ENCODE results near the gene HOXB6.

HOXB6 gene

DNA sequence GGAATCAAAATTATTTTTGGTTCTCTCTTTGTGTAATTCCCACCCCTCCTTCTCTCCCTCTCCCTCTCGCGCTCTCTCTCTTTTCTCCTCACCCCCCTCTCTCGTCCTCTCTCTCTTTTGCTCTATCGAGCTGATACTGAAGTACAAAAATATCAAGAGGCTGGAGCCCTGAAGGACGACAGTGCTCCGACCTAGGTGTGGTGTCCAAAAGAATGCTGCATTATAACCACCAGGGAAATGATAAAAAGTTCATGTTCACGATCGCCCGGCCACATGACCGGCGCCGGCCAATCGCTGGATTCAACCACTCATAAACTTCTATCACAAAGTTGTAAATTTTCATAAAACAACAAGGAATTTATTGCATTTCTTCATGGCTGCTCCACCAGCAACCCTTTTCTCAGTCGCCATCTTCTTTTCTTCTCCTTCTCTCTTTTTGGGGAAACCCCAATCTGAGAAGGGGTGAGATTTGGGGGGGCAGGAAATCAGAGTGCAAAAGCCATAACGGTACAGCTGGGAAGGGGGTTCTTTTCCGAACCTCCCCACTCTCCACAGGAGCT, at the start of gene HOXB6:
Gene HOXB6, minus strand, starts transcription at position 217 of the 560 bp plus-strand sequence. CDS start 6,836 bp downstream, outside the sequence.
- Histone ChIP-seq H3K27me3 (ENCODE audit: insufficient read depth, low read length) (peaks cover 100% of the 10 kb centered on the region), H3K36me3 (ENCODE audit: insufficient read depth, low read depth, low read length) (no peaks in the 10 kb centered on the region), H3K27ac (ENCODE audit: low read length) (no peak within 1 kb of the TSS), H3K9me3 (ENCODE audit: insufficient read depth, low read depth, low read length) (peaks cover 7% of the 10 kb centered on the region; the same call in 1 of the 2 replicates), H3K4me3 (ENCODE audit: low read length) (no peak within 1 kb of the TSS), H3K9ac (ENCODE audit: low read depth, low read length) (no peak within 1 kb of the TSS), H3K4me1 (ENCODE audit: insufficient read depth, low read length) (no peaks in the 10 kb centered on the region)

DNA sequence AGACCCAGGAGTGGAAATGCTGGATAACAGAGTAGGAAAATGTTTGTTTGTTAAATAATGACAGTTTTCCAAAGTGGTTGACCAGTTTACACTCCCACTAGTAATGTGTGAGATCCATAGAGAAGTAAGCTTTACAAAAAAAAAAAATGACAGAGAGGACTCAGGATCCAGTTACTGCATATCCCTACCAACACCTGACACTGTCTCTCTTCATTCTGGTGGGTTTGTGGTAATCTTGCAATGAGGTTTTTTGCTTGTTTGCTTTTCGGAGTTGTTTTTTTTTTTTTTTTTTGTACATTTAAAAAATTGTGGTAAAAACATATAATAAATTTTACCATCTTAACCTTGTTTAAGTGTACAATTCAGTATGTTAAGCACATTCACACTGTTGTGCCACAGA, 45.0 kb upstream of the HOXB6 start:
- H3K36me3 ChIP-seq (ENCODE audit: insufficient read depth, low read depth, low read length), result no peaks in the 10 kb centered on the region
- no peaks in the 10 kb centered on the region for H3K9me3 ChIP-seq (ENCODE audit: insufficient read depth, low read depth, low read length)
- H3K9ac ChIP-seq (ENCODE audit: low read depth, low read length), result no peak overlapping the region
- peaks cover 81% of the 10 kb centered on the region for H3K27me3 ChIP-seq (ENCODE audit: insufficient read depth, low read length)
- H3K4me3 ChIP-seq (ENCODE audit: low read length), result no peak overlapping the region
- H3K4me1 ChIP-seq (ENCODE audit: insufficient read depth, low read length), result no peaks in the 10 kb centered on the region
- H3K27ac ChIP-seq (ENCODE audit: low read length), result no peak overlapping the region

DNA sequence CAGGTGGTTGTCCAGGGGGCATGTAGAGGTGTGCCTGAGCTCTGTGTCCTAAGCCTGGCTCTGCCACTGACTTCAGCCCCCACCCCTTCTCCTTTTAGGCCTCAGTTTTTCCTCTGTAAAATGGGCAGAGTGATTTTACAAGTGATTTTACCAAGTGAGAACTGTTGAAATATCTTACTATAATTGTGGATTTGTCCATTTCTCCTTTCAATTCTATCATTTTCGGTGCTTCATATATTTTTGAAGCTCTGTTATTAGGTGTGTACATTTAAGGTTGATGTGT, 43.1 kb upstream of the HOXB6 start:
- no peak overlapping the region for H3K4me3 ChIP-seq (ENCODE audit: low read length)
- no peak overlapping the region for H3K27ac ChIP-seq (ENCODE audit: low read length)
- peaks cover 96% of the 10 kb centered on the region for H3K27me3 ChIP-seq (ENCODE audit: insufficient read depth, low read length)
- no peak overlapping the region for H3K9ac ChIP-seq (ENCODE audit: low read depth, low read length)
- H3K36me3 ChIP-seq (ENCODE audit: insufficient read depth, low read depth, low read length), result no peaks in the 10 kb centered on the region
- no peaks in the 10 kb centered on the region for H3K4me1 ChIP-seq (ENCODE audit: insufficient read depth, low read length)
- no peaks in the 10 kb centered on the region for H3K9me3 ChIP-seq (ENCODE audit: insufficient read depth, low read depth, low read length)

DNA sequence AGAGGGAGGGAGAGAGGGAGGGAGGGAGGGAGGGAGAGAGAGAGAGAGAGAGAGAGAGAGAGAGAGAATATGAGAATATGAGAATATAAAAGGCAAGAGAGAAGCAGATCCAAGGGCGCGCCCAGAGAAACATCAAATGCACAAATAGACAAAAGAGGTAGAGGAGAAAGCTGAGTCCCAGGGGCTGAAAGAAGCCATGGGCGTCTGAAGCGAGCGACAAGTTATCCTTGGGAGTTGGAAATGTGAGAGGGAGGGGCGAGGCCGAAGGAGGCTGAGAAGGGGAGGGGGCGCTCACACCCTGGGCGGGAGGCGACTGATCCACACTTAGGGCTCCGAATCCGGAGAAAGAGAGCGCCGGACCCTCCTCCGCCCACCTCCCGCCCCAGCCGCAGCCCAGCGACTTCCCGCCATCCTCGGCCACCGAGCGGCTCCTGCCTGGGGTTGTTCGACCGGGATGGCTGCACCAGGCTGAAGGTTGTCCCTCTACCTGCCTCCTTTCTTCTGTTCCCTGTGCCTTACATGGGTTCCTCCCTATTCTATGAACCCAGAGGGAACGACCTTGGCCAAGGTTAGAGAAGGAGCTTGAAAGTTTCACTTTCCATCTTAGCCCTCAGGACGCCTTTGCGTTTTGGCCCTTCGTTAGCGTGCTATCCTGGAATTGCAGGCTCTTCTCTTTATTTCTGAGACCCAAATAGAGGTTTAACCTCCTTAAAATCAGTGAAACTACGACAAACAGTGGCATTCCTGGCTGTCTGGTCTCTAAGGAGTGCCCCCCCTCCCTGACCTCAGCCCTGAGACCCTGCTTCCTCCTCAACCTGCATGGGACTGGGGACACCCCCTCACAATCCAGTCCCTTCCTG, 42.5 kb upstream of the HOXB6 start:
- Histone ChIP-seq H3K4me3 (ENCODE audit: low read length) (peak overlapping the region; percentile 47), H3K4me1 (ENCODE audit: insufficient read depth, low read length) (no peaks in the 10 kb centered on the region), H3K27me3 (ENCODE audit: insufficient read depth, low read length) (peaks cover 97% of the 10 kb centered on the region), H3K9me3 (ENCODE audit: insufficient read depth, low read depth, low read length) (no peaks in the 10 kb centered on the region), H3K9ac (ENCODE audit: low read depth, low read length) (no peak overlapping the region), H3K36me3 (ENCODE audit: insufficient read depth, low read depth, low read length) (no peaks in the 10 kb centered on the region), H3K27ac (ENCODE audit: low read length) (no peak overlapping the region)

DNA sequence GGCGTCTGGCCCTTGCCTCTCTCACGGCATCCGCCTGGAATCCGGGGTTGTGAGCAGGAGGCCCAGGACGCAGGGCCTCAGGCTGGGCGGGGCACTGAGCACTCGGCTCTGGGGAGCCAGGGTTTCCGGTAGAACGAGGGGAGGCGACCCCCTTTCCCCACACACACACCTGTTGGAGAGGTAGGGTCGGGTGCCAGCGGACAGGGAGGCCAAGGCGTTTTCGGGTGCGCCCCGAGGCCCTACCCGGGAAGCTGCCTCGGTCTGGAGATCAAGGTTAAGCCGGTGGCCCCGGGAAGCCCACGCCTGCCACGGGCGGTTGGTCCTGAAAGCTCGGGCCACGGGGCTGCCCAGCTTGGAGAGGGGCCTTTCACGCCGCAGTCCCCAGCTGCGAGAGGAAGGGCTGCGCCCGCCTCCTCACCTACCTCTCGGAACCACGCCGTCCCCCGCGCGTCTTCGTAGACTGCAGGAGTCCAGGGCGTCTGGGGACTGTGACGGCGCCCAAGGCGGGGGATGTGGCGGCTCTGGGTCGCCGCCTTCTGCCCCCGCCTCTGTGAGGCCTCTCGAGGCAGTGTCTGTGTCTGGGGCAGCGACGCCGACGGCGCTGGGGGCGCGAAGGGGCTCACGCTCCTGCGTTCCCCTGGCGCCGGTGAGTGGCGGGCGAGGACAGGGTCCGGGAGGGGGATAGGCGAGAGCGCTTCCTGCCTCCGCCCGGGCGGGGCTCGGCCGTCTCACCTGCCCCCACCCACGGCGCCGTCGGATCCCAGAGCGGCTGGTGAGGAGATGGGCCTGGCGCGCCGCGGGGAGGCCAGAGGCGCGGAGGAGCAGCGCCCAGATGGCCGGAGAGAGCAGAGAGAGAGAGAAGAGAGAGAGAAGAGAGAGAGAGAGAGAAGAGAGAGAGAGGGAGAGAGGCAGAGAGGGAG, 41.7 kb upstream of the HOXB6 start:
- H3K4me1 ChIP-seq (ENCODE audit: insufficient read depth, low read length), result no peaks in the 10 kb centered on the region
- H3K27me3 ChIP-seq (ENCODE audit: insufficient read depth, low read length), result peaks cover 97% of the 10 kb centered on the region
- H3K4me3 ChIP-seq (ENCODE audit: low read length), result peak overlapping the region; percentile 26; the same call in 1 of the 2 replicates
- H3K36me3 ChIP-seq (ENCODE audit: insufficient read depth, low read depth, low read length), result no peaks in the 10 kb centered on the region
- H3K27ac ChIP-seq (ENCODE audit: low read length), result no peak overlapping the region
- H3K9me3 ChIP-seq (ENCODE audit: insufficient read depth, low read depth, low read length), result no peaks in the 10 kb centered on the region
- H3K9ac ChIP-seq (ENCODE audit: low read depth, low read length), result no peak overlapping the region

DNA sequence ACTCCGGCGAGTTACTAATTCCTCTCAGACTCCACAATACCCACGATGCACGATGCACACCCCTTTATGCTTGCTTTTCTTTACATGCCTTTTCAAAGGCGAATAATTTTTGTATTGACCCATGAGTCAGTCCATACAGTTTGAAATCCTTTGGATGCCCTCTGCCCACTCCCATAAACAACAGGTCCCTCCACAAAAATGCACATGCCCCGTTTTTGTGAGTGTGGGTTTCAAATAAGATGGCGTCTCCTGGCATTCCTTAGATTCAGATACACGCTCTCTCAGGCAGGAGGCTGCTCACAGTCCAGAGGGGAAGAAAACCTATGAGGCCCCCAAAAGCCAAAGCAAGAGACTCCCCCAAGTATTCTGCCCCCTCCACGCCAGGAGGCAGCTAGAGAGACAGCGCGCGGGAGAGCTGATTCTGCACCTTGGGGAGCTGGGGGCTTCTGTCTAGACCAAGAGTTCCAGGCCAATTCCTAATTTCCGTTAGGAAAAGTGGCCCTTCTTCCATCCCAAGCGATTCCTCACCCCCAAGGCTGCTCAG, 40.9 kb upstream of the HOXB6 start:
- Histone ChIP-seq H3K27ac (ENCODE audit: low read length) (no peak overlapping the region), H3K9me3 (ENCODE audit: insufficient read depth, low read depth, low read length) (no peaks in the 10 kb centered on the region; the same call in 1 of the 2 replicates), H3K36me3 (ENCODE audit: insufficient read depth, low read depth, low read length) (no peaks in the 10 kb centered on the region), H3K4me1 (ENCODE audit: insufficient read depth, low read length) (no peaks in the 10 kb centered on the region), H3K27me3 (ENCODE audit: insufficient read depth, low read length) (peaks cover 100% of the 10 kb centered on the region), H3K4me3 (ENCODE audit: low read length) (peak overlapping the region; percentile 26; the same call in 1 of the 2 replicates), H3K9ac (ENCODE audit: low read depth, low read length) (no peak overlapping the region)

DNA sequence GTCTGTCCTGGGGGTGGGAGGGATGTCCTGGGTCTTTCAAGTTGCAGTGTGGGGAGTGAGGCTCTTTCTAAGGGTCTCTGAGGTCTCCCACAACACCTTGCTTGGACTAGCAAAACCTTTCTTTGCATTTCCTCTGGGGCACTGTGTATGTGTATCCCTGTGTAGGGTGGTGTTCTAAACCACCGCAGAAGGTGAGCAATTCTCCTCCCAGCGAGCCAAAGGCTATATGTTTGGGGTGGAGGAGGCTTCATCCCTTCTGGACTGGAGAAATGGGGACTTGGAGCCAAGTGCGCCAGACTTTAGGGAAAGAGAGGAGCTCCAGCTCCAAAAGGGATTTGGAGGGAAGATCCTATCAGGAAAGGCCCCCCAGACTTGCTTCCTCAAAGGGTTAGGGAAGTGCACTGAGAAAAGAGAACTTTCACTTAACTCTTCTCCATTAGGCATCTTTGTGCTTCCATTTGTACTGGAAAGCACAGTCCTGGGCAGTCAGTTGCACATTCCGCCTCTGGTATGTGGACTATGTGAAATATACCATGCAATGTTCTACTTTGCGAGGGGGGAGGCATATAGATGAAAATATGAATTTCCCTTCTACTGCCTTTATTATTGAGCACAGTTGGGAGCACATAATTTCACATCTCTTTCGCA, 40.2 kb upstream of the HOXB6 start:
- no peak overlapping the region for H3K27ac ChIP-seq (ENCODE audit: low read length)

DNA sequence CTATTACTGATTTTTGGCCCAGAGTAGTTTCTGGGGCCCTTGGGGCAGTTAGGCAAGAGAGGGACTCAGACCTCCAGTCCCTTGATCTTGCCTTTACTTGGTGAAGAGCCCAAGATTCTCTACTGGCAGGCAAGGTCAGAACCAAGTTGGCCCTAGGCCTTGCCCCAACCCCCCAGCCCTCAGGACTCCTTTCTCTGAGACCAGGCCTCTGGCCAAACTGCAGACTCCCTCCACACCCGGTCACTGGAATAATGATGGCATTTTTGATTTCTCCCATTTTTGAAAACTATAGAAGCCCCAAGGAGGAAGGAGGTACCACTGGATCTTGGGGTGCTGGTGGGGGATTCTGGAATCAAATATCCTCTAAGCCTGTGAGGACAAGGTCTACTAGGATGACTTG, 39.4 kb upstream of the HOXB6 start:
- Histone ChIP-seq H3K4me3 (ENCODE audit: low read length) (no peak overlapping the region), H3K9ac (ENCODE audit: low read depth, low read length) (no peak overlapping the region), H3K27ac (ENCODE audit: low read length) (no peak overlapping the region), H3K27me3 (ENCODE audit: insufficient read depth, low read length) (peaks cover 100% of the 10 kb centered on the region), H3K9me3 (ENCODE audit: insufficient read depth, low read depth, low read length) (no peaks in the 10 kb centered on the region; the same call in 1 of the 2 replicates), H3K4me1 (ENCODE audit: insufficient read depth, low read length) (no peaks in the 10 kb centered on the region), H3K36me3 (ENCODE audit: insufficient read depth, low read depth, low read length) (no peaks in the 10 kb centered on the region)

More for the DNA sequence above, 40.2 kb upstream of the HOXB6 start:
- Histone ChIP-seq H3K9me3 (ENCODE audit: insufficient read depth, low read depth, low read length) (no peaks in the 10 kb centered on the region; the same call in 1 of the 2 replicates), H3K27me3 (ENCODE audit: insufficient read depth, low read length) (peaks cover 100% of the 10 kb centered on the region), H3K36me3 (ENCODE audit: insufficient read depth, low read depth, low read length) (no peaks in the 10 kb centered on the region), H3K4me3 (ENCODE audit: low read length) (no peak overlapping the region), H3K4me1 (ENCODE audit: insufficient read depth, low read length) (no peaks in the 10 kb centered on the region), H3K9ac (ENCODE audit: low read depth, low read length) (no peak overlapping the region)

DNA sequence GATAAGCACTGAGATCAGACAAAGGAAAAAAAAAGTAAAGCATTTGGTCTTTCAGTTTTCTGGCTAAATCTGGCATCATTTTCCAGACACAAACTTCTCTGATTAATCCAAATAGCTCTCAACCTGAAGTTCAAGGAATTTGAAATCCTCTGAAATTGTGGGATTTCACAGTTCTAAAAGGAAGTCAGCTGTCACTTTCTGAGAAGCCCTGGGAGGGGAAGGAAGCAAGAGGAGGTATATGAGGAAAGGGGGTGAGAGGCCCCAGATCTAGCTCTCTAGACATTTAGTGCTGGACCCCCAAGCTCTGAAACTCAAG, 38.9 kb upstream of the HOXB6 start:
- Histone ChIP-seq H3K27ac (ENCODE audit: low read length) (no peak overlapping the region), H3K9me3 (ENCODE audit: insufficient read depth, low read depth, low read length) (no peaks in the 10 kb centered on the region; the same call in 1 of the 2 replicates), H3K4me3 (ENCODE audit: low read length) (no peak overlapping the region), H3K4me1 (ENCODE audit: insufficient read depth, low read length) (no peaks in the 10 kb centered on the region), H3K9ac (ENCODE audit: low read depth, low read length) (no peak overlapping the region), H3K27me3 (ENCODE audit: insufficient read depth, low read length) (peaks cover 100% of the 10 kb centered on the region), H3K36me3 (ENCODE audit: insufficient read depth, low read depth, low read length) (no peaks in the 10 kb centered on the region)

DNA sequence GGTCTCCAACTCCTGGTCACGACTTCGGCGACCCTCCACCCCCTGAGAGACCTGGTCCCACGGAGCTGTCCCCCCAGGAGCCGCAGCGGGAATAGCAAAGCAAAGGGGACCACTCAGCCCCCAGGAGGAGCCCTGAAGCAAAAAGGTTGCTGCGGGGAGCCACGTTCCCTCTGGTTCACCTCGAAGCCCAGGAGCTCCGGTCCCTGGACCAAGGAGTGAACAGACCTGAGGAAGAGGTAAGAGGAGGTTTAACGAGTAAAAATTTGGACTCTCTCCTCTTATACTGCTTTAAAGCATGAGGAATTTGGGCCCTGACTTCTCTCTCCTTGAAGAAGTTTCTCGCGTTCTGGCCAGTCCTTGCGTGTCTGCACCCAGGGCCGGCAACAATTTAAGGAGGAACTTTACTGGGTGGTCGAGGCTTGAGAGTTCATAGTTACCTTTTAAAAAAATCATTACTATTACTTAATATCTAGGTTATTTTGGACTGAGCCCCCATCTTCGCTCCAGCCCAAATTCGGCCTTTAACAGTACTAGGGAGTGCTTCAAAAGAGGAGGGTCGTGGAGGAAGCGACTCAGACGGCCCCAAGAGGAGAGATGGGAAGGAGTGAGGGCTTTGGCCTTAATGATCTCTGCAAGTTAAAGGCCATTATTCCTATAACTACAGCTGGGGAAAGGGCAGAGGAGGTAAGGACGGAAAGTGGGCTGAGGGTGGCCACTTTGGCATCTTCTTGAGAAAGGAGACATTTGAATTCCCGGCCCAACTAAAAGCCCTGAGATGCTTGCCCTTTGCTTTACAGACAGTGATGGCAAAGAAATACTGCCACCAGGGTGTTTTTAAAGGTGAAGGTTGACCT, 38.3 kb upstream of the HOXB6 start:
- H3K36me3 ChIP-seq (ENCODE audit: insufficient read depth, low read depth, low read length), result no peaks in the 10 kb centered on the region
- no peak overlapping the region for H3K4me3 ChIP-seq (ENCODE audit: low read length)
- H3K4me1 ChIP-seq (ENCODE audit: insufficient read depth, low read length), result no peaks in the 10 kb centered on the region
- H3K27me3 ChIP-seq (ENCODE audit: insufficient read depth, low read length), result peaks cover 100% of the 10 kb centered on the region
- no peak overlapping the region for H3K27ac ChIP-seq (ENCODE audit: low read length)
- no peak overlapping the region for H3K9ac ChIP-seq (ENCODE audit: low read depth, low read length)
- H3K9me3 ChIP-seq (ENCODE audit: insufficient read depth, low read depth, low read length), result no peaks in the 10 kb centered on the region; the same call in 1 of the 2 replicates

Data from iPS-20b (cell line).